NCI-H1092 (cell line): ENCODE data around the gene ZFYVE28.
"Not testable (repeated sequence)": the region's sequence is repeated elsewhere in the genome, so short reads cannot be mapped to it uniquely, and the experiment has no call there.

ENCODE experiments used
- DNase-seq: peaks from one replicate; lab custom pipeline; 2025; lab: John Stamatoyannopoulos, UW

The ZFYVE28 gene

DNA sequence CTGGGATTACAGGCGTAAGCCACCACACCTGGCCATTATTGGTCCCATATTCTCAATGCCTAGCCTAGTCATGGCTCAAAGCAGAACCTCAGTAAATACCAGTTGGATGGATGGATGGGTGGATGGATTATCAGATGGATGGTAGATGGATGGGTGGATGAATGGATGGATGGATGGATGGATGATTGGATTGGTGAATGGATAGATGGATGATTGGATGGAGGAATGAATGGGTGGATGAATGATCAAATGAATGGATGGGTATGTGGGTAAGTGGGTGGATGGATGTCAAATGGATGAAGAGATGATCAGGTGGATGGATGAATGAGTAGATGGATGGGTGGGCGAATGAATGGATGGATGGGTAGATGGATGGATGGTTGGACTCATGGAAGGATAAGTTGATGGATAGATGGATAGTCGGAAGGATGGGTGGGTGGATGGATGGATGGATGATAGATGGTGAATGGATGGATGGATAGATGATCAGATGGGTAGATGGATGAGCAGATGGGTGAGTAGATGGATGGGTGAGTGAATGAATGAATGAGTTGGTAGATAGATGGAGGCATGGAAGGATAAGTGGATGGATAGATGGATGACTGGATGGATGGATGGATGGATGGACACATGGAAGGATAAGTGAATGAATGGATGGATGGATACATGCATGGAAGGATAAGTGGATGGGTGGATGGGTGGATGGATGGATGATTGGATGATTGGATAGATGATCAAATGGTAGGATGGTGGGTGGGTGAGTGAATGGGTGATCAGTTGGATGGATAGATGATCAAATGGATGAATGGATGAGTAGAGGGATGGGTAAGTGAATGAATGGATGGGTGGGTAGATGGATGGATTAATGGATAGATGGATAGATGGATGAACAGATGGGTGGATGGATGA is 28.5 kb upstream of the ZFYVE28 start:
- no peak for DNase-seq

DNA sequence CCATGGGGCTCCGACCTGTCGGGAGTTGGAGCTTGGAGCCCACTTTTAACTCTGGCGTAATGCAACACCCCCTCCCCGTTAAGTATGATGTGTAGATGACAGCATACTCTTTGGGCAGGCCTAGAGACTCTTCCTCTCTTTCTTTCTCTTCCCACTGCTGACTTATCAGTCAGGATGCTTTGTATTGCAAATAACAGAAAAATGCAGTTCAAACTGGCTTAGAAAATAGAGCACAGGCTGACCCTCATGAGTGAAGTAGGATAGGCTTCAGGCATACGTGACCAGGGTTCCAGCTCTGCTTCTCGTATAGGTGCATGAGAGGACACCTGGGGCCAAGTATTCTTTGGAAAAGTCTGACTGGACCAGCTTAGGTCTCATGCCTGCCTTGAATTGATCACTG is 27.1 kb upstream of the ZFYVE28 start:
- DNase-seq: no peak

DNA sequence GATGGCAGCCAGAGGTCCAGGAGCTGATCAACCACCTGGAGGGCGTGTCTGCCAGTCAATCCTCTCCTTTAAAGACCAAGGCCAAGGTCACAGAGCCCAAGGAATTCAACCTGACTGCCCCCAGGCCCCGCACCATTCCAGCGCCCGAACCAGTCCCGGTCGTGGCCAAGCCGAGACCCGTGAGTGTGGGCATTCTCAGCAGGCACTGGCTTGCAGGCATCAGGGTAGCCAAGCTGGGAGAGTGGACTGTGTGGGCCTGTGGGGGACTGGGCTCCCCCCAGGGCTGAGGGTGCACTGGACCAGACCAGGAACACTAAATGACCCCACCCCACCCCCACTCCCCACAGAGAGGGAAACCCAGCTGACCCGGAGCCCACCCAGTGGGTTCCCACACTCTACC is 26.7 kb upstream of the ZFYVE28 start:
- no peak for DNase-seq

DNA sequence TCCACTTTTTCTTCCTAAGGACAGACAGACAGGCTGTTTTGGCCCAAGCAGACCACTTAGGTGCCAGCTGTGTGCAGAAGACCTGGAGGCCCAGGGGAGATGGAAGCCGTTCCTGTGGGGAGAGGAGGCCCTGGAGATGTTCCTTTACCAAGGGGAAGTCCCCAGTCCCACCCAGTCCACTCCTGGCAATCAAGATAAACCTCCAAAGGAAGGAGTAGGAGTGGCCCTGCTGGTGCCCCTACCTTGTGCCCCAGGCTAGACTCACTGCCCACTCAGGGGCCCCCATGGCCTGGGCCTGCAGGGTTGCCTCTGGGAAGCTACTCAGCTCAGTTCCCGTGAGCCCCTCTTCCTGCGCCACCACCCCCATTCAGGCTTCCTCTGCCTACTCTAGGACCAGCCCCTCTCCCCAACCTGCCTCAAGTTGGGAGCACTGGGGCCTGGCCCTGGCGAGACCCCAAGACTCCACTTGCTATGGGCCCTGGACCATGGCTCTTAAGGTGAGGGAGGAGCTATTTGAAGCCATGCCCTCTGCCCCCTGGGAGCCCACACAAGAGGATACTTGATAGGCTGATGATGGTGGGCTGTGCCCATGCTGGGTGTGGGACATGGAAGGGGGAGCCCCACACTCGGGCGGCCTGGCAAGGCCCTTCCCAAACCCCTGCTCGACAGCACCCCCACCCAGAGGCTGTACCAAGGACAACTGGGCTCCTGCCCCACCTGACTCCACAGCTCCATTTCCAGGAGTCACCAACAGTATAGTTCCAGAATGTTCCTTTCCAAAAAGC is 25.7 kb upstream of the ZFYVE28 start:
- no peak for DNase-seq

DNA sequence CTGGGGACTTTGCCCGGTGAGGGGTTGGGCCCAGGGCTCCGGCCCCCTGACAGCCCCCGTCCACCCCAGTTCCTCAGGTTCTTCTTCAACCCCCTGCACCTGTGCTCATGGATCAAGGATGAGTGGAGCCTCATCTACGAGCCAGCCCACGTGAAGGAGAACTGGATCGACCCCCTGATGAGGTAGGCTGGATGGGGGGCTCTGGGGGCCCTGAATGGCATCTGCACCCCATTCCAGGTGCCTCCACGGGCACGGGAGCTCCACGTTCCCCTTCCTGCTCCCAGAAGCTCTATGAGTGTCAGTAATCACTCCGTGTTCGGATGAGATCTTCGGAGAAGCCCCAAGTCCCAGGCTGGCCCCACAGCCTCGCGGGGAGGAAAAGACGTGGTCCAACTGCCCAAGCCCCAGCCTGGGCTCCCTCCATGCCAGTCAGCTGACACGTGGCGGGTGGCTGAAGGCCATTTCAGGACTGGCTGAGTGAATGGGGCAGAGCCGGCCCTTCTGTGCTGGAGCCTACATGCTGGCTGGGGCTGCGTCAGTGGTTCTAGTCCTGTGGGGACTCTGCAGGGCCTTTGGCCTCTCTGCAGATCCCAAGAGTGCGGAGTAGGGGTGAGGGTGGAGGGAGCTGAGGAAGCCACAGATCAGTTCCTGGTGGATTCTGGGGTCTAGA is 24.8 kb upstream of the ZFYVE28 start:
- no peak for DNase-seq

DNA sequence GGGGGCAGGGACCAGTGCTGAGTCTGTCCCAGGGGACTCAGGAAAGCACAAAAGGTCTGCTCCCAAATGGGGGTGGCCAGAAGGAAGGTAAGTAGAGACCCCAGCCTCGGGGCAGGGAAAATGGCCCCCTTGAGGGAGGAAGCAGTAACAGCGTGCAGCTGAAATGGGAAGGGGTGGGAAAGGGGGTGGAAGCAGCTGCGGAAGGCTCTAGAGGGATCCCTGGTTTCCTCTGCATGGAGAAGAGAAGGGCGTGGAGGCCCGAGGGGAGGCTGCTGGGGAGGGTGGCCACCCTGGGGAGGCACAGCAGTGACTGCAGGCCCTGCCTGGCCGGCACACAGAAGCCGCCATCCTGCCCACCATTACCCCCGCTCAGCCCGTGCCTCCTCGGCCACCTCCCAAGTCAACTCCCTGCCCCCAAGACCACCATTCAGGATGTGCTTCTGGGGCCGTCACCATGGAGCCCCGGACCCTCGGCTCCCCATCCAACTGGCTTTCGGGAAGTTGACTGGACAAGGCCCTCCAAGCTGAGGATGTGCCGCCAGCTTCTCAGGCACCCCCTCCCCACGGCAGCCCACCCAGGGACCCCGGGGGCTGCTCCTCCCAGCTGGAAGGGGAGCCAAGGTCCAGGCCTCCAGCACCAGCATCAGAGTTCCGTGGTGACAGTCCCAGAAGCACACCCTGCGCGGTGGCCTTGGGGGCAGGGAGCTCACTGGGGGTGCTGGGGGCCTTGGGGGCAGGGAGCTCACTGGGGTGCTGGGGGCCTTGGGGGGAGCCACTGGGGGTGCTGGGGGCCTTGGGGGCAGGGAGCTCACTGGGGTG is 23.9 kb upstream of the ZFYVE28 start:
- no peak for DNase-seq

DNA sequence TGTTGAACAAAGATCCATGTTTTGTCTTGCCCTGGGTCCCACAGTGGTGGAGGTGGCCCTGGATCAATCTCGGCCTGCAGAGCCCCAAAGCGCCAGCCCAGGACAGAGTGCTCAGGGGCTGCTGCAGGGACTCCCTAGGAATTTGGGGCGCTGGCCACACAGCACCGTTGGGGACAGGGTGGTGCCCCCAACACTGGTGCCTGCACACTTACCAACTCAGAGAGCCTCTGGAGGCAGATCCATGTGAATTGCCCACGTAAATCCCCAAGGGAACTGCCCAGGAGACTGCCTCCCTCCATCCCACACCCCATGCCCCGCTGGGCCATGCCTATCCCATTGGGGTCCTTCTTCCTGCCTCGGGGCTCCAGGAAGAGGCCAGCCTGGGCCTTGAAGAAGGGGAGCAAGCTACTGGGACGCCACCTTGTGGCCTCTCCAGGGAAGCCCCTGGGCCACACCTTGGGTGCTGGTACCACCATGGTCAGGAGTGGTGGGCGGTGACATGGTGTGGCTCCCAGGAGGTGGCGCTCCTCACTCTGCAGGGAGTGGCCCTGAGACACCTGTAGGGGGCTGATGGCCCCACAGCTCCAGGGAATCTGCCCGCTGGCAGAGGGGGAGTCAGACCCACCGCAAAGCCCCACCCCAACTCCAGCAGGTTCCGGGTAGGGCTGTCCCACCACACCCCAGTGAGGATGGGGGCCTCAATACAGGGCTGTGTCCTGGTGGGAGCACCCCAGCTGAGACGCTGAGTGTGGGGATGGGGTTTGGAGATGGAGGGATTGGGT is 23.1 kb upstream of the ZFYVE28 start:
- DNase-seq: peak; percentile 60

DNA sequence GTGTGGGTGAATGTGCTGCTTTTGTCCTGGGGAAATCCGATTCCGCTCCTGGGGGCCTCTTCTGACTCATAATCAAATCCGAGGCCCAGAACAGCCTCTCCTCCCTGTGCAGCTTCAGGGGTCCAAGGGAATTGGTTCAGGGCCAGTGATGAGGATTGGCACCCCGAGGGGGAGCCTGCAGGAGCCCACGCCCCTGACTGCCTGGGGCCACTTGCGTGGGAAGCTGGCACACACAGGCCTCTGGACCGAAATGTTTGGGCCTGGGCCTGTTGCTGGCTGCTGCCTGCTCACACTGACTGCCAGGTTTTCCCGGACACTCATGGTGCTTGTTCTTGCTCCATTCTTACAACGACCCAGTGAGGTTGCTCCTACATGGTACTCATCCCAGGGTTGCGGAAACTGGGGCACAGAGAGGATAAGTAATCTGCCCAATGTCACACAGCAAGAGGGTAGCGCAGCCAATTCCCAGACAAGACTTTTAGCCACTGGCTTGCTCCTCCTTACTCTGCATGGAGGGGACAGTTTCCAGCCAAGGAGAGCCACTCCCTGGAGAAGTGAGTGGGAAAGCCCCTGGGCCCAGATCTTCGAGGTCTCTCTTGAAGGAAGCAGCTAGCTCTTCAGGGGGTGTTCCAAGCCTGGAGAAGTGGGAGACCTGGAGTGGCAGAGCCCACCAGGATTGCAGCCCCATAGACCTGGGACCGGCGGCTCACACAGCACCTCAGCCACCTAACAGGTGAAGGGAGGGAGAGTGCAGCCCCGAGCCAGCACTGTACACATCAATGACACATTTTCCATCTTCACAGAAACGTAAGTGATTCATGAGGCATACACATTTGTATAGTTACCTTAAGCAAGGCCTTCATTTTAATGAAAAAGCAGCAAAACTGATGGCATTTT is 20.6 kb upstream of the ZFYVE28 start:
- no peak for DNase-seq

DNA sequence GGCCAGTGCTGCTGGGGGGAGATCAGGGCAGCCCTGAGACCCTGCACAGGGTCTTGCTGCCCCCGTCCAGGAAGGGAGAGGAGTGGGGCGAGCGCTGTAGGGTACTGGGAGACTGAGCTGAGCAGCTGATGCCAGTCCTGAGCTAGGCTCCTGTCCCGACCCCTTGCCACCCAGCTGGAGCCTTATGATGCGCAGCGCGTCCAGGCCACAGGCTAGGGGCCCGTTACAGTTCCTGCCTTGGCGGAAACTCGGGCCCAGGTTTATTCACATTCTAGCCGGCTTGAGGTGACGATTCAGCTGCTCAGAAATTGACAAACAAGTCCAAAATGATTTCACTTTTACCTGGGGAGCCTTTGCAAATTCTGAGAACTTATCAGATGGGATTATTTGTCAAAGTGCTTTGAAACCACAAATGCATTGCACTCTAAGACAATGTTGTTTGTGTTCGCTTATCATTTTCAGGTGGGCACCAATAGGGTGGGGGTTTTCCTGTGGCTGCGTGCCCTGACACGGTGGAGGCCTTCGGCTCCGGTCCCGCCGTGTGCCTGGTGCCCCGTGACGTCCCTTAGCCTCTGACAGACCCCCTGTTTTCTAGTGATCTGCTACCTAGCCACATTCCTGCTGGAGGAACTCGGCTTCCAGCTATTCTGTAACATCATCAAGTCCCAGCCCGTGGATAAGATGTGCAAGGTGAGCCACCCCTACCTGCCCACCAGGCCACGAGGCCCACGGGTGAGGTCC is 19.2 kb upstream of the ZFYVE28 start:
- no peak for DNase-seq

DNA sequence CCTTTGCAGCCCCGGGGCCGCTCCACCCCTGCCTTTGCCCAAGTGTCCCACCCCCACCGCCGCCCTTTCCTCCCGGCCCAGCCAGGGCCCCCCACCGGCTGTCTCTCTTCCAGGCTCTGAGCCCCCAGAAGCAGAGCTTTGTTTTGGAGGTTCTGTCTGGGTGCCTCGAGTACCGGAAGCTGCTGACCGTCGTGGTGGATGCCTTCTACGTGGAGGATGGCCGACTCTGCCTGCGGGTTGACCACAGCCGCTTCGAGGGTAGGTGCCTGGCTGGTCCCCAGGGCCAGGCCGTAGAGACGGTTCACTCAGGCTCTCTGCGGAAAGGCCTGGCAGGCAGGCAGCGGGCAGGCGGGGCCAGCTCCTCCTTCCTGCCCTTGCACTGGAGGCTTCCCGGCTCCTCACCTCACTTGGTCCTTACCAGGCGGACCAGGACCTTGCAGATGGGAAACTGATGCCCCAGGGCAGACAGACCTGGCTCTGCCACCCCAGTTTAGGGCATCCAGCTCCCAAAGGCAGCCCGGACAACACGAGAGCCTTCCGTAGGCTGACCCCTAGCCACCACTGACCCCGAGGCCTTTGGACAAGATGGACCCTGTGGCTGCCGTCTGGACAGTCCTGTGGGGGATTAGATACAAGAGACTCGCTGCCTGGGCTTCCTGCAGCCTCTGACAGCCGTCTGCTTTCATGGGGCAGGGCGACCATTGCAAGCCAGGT is 18.5 kb upstream of the ZFYVE28 start:
- no peak for DNase-seq

DNA sequence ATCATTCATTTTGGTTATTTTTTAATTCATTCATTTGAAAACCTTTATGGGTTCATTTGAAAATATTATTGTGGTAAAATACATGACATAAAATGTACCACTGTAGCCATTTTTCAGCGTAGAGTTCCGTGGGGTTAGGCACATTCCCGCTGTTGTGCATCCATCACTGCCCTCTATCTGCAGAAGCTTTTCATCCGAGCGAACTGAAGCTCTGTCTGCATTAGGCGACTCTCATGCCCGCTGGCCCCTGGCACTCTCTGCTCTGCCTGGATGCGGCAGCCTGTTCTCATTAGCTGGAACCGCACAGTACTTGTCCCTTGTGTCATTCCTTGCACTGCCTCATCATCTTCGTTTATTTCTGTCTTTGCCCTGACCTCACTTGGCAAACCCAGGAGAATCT is 17.9 kb upstream of the ZFYVE28 start:
- no peak for DNase-seq

DNA sequence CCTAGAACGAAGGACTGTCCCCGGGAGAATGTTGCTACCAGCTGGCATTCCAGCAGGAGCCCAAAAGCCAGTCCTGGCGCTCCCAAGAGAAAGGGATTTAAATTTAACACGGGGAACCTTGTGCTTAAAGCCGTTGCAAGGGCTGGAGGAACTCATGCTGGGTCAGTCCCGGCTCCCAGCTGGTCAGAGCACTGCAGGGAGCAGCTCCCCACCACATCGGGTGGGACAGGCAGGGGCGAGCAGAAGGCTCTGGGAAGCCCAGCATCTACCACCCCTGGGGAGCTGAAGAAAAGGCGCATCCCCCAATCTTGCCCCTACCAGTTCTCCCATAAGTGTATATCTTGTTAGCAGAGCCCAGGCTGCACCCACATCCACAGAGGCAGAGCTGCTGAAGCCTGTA is 16.0 kb upstream of the ZFYVE28 start:
- DNase-seq: no peak

DNA sequence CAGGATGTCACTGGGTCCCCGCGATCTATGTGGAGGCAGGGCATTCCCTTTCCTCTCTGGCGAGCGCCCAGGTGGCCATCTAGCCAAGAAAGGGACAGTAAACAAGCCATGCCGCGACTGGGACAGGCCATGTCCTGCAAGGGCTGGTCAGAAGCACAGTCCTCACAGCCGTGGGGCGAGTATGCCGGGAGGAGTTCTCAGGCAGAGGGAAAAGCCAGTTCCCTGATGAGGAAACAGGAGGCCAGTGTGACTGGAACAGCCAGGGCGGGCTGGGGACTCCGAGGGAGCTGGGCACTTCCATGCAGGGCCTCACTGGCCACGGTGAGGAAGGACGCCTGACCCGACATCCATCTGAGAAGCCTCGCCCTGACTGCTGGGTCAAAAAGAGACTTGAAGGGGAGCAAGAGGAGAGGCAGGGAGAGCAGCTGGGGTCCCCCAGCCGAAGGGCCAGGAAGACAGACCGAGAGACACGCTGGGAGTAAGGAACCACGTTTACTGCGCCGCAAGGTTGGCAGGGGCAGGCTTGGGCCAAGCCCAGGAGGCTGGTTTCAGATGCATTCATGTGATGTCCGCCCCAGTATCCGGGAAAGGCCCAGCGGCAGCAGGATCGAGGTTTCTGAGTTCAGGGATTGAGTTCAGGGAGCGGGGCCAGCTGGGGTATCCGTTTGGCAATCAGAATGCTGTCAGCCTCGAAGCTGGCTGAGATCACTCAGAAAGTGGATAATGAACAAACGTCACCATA is 15.3 kb upstream of the ZFYVE28 start:
- DNase-seq: no peak

DNA sequence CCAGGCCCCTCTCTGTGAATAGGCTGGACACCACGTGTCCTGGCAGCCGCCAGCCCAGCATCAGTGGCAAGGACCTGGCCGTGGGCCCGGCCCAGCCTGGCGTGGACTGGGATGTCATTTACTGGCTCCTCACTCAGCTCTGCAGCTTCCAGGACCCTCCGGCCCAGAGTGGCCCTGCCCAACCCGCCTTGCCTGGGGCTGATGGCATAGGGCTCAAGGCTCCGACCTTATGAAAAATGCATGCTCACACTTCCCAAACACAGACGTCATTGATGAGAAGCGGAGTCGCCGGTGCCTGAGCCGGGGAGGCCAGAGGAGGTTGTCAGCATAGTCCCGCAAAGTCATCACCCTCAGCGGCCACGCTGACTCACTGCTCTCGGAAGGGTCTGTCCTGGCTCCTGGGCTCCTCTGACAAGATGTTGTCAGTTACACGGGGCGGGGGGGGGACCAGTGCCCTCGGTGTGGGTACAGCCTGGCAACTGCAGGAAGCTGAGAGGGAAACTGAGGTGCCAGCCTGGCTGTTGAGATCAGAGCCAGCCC is 14.6 kb upstream of the ZFYVE28 start:
- DNase-seq: no peak

DNA sequence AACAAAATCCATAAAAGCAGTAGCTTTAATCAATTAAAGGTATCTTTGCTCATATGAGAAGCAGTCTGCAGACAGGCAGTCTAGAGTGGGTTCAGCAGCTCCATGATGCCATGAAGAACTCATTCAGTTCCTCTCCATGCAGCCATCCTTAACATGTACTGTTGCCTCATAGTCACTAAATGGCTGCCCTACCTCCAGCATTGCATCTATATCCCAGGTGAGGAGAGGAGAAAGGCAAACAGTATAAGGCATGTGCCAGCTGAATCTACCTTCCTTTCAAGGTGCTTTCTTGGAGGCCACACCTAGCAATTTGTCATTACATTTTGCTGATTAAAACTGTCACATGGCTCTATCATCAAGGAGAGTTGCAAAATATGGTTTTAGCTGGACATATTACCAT is 13.6 kb upstream of the ZFYVE28 start:
- no peak for DNase-seq

DNA sequence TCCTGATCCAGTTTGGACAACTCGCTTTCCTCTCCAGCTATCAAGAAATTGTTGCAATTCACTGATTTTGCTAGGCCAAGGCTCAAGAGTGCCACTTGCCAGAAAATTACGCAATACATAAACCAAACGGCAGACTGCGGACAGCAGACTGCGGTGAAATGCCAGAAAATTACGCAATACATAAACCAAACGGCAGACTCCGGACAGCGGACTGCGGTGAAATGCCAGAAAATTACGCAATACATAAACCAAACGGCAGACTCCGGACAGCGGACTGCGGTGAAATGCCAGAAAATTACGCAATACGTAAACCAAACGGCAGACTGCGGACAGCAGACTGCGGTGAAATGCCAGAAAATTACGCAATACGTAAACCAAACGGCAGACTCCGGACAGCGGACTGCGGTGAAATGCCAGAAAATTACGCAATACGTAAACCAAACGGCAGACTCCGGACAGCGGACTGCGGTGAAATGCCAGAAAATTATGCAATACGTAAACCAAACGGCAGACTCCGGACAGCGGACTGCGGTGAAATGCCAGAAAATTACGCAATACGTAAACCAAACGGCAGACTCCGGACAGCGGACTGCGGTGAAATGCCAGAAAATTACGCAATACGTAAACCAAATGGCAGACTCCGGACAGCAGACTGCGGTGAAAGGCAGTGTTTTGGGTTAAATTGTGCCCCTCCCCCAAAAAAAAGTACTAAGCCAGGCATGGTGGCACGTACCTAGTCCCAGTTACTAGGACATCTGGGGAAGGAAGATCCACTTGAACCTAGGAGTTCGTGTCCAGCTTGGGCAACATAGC is 11.7 kb upstream of the ZFYVE28 start:
- DNase-seq: not testable (repeated sequence)
